Liver (tissue), 9 donors: ENCODE measurements around the gene ZNF423. TPM values are rescaled to one million over a fixed set of nuclear protein-coding genes. Genes with fewer than 3 reads are reported as not detected.

ENCODE experiments used
- DNase-seq: peaks from one replicate; pipeline ENCODE4 v3.0.0-alpha.2; 2017; ENCODE audit warnings: low spot score
- H3K27ac ChIP-seq, 2 donors: one replicate each; pipeline ENCODE4 v1.7.0; 2013; ENCODE audit warnings: inconsistent platforms in 2 of 2, low read length in 2 of 2, control low read depth in 1 of 2, low read depth in 1 of 2, mild to moderate bottlenecking in 1 of 2
- H3K27me3 ChIP-seq, 4 donors: one replicate each; pipeline versions ENCODE4 v1.6.1 to v1.7.0; 2013; ENCODE audit warnings: low read length in 3 of 4, inconsistent platforms in 1 of 4, mild to moderate bottlenecking in 1 of 4, moderate library complexity in 1 of 4; ENCODE audit not compliant: control insufficient read depth in 4 of 4, insufficient read depth in 4 of 4
- H3K36me3 ChIP-seq, 4 donors: one replicate each; pipeline versions ENCODE4 v1.6.1 to v1.7.0; 2013; ENCODE audit warnings: low read length in 3 of 4, mild to moderate bottlenecking in 3 of 4, low read depth in 1 of 4, moderate library complexity in 1 of 4; ENCODE audit not compliant: control insufficient read depth in 4 of 4, insufficient read depth in 3 of 4
- H3K4me1 ChIP-seq, 4 donors: one replicate each; pipeline versions ENCODE4 v1.6.1 to v1.7.0; 2013; ENCODE audit warnings: low read length in 3 of 4, mild to moderate bottlenecking in 3 of 4, moderate library complexity in 1 of 4; ENCODE audit not compliant: control insufficient read depth in 4 of 4, insufficient read depth in 4 of 4
- H3K4me3 ChIP-seq, 3 donors: one replicate each; pipeline versions ENCODE4 v1.6.1 to v1.7.0; 2013; ENCODE audit warnings: low read length in 3 of 3, control low read depth in 1 of 3, low read depth in 1 of 3, mild to moderate bottlenecking in 1 of 3
- H3K9ac ChIP-seq, 2 donors: one replicate each; pipeline ENCODE4 v1.7.0; 2013; ENCODE audit warnings: low read length in 2 of 2, mild to moderate bottlenecking in 2 of 2, moderate library complexity in 2 of 2, control low read depth in 1 of 2, low read depth in 1 of 2
- H3K9me3 ChIP-seq, 4 donors: one replicate each; pipeline versions ENCODE4 v1.6.1 to v1.7.0; 2013; ENCODE audit warnings: low read length in 3 of 4; ENCODE audit not compliant: control insufficient read depth in 4 of 4
- ATF3 ChIP-seq: IDR thresholded peaks from 2 replicates; pipeline ENCODE4 v1.6.1; 2016; ENCODE audit warnings: antibody characterized with exemption
- EGR1 ChIP-seq, 2 donors: IDR thresholded peaks; 2 replicates each; pipeline ENCODE4 v1.6.1; 2016 to 2018; ENCODE audit warnings: antibody characterized with exemption in 2 of 2, low read depth in 2 of 2
- FOXA2 ChIP-seq: IDR thresholded peaks from 2 replicates; pipeline ENCODE4 v1.6.1; 2016; ENCODE audit warnings: antibody characterized with exemption
- HNF4A ChIP-seq, 2 donors: conservative IDR thresholded peaks; 2 replicates each; pipeline ENCODE4 v1.6.1; 2016; ENCODE audit warnings: antibody characterized with exemption in 2 of 2, mild to moderate bottlenecking in 2 of 2
- JUND ChIP-seq, 2 donors: IDR thresholded peaks; 2 replicates each; pipeline ENCODE4 v1.6.1; 2016; ENCODE audit warnings: antibody characterized with exemption in 2 of 2
- MAX ChIP-seq: IDR thresholded peaks from 2 replicates; pipeline ENCODE4 v1.6.1; 2016; ENCODE audit warnings: antibody characterized with exemption
- NR2F2 ChIP-seq: IDR thresholded peaks from 2 replicates; pipeline ENCODE4 v1.6.1; 2016; ENCODE audit warnings: antibody characterized with exemption
- RAD21 ChIP-seq, 2 donors: IDR thresholded peaks; 2 replicates each; pipeline ENCODE4 v1.6.1; 2016; ENCODE audit warnings: antibody characterized with exemption in 2 of 2, mild to moderate bottlenecking in 2 of 2
- REST ChIP-seq: IDR thresholded peaks from 2 replicates; pipeline ENCODE4 v1.6.1; 2016; ENCODE audit warnings: antibody characterized with exemption, mild to moderate bottlenecking
- RXRA ChIP-seq, 2 donors: IDR thresholded peaks; 2 replicates each; pipeline ENCODE4 v1.6.1; 2017 to 2018; ENCODE audit warnings: antibody characterized with exemption in 2 of 2, mild to moderate bottlenecking in 1 of 2
- SP1 ChIP-seq: IDR thresholded peaks from 2 replicates; pipeline ENCODE4 v1.6.1; 2018; ENCODE audit warnings: antibody characterized with exemption, mild to moderate bottlenecking
- TAF1 ChIP-seq: conservative IDR thresholded peaks from 2 replicates; pipeline ENCODE4 v1.6.1; 2016; ENCODE audit warnings: antibody characterized with exemption, mild to moderate bottlenecking
- WGBS: extraction: QIAGEN DNeasy Blood & Tissue Kit; methylation state at CpG from one replicate; pipeline ENCODE4 v1.1.7; 2013; 5-methylcytosine and 5-hydroxymethylcytosine counted together
- polyA plus RNA-seq, 2 donors: library from polyadenylated mRNA; stranded (reverse) in 1 of 2; unstranded in 1 of 2; fragments of 200-250 nt in 1 of 2; fragments of >200 nt in 1 of 2; fragmentation: Nextera tagmentation in 1 of 2; extraction: Ambion mirVana in 1 of 2; gene quantifications; one replicate each; pipeline versions ENCODE4 v1.2.1 to v1.2.3, GENCODE V29; 2013 to 2015
- total RNA-seq, 2 donors: library from RNA; depleted of rRNA; stranded (reverse); fragments of >200 nt; gene quantifications; one replicate each; pipeline ENCODE4 v1.2.3, GENCODE V29; 2014
- donor health status: healthy.
- donor health status: healthy.
- donor health status: healthy.
- donor health status: healthy.
- donor health status: healthy.

The ZNF423 gene
- total and polyA plus RNA-seq, 4 donors: 0.24 to 1.6 (median 0.39) TPM

- no peak for TF ChIP-seq MAX
- no peak for TF ChIP-seq HNF4A (conservative IDR thresholded peaks at IDR 0.05)
- TF ChIP-seq RXRA (IDR thresholded peaks at IDR 0.05): no peak
- TF ChIP-seq TAF1: no peak
Observed at GRCh38 chr16:49743658-49744057, 112.3 kb downstream of the ZNF423 start (continued).

- Histone ChIP-seq H3K4me1 (no peaks in the 10 kb centered on the region), H3K27me3 (no peaks in the 10 kb centered on the region), H3K9ac (no peak overlapping the region), H3K36me3 (no peaks in the 10 kb centered on the region), H3K4me3 (no peak overlapping the region), H3K9me3 (no peaks in the 10 kb centered on the region), H3K27ac (no peak overlapping the region)
- no peak for DNase-seq
- TF ChIP-seq EGR1 (IDR thresholded peaks at IDR 0.05; ENCODE audit: low read depth in 2 of 2) (no peak), NR2F2 (no peak), TAF1 (no peak), SP1 (no peak), FOXA2 (no peak), JUND (IDR thresholded peaks at IDR 0.05) (no peak)
- 80% methylated on average over 4 of the region's 4 CpGs for WGBS
Observed at GRCh38 chr16:49743203-49743464, 112.8 kb downstream of the ZNF423 start.

GRCh38 chr16:49742428-49743202 lies 113.3 kb downstream of the ZNF423 start:
- Histone ChIP-seq H3K4me1 (no peaks in the 10 kb centered on the region), H3K27me3 (no peaks in the 10 kb centered on the region), H3K27ac (no peak overlapping the region), H3K9ac (no peak overlapping the region), H3K36me3 (no peaks in the 10 kb centered on the region), H3K9me3 (no peaks in the 10 kb centered on the region), H3K4me3 (no peak overlapping the region)
- no peak for TF ChIP-seq TAF1
- 84% methylated on average over 19 of the region's 19 CpGs for WGBS
- DNase-seq: no peak

- no peak overlapping the region for H3K9ac ChIP-seq
- WGBS: 57% methylated on average over 7 of the region's 7 CpGs
- no peak for DNase-seq
Observed at GRCh38 chr16:49740256-49740655, 115.7 kb downstream of the ZNF423 start.

More at GRCh38 chr16:49740256-49740655, 115.7 kb downstream of the ZNF423 start:
- Histone ChIP-seq H3K27ac (no peak overlapping the region), H3K9me3 (no peaks in the 10 kb centered on the region), H3K4me3 (no peak overlapping the region), H3K27me3 (no peaks in the 10 kb centered on the region), H3K36me3 (no peaks in the 10 kb centered on the region), H3K4me1 (no peaks in the 10 kb centered on the region)
- TF ChIP-seq ATF3 (no peak), FOXA2 (no peak), JUND (IDR thresholded peaks at IDR 0.05) (no peak), RAD21 (IDR thresholded peaks at IDR 0.05) (no peak), RXRA (IDR thresholded peaks at IDR 0.05) (no peak), EGR1 (IDR thresholded peaks at IDR 0.05; ENCODE audit: low read depth in 2 of 2) (no peak), REST (no peak), NR2F2 (no peak)
